ENCODE data around the gene EYS. TPM values are rescaled to one million over a fixed set of nuclear protein-coding genes. Genes with fewer than 3 reads are reported as not detected.

Gene EYS
- polyA plus RNA-seq, 1 experiment, result not detected

GRCh38 chr6:63817492-63818050 lies 1889.5 kb downstream of the EYS start:
- no peak for DNase-seq (ENCODE audit: low read depth)
- H3K27me3 ChIP-seq (ENCODE audit: control insufficient read depth, insufficient read depth, low read length), result no peaks in the 10 kb centered on the region

GRCh38 chr6:63816982-63817436 lies 1890.0 kb downstream of the EYS start:
- CTCF ChIA-PET, result interaction anchor here (1.1 to 2.6 kb wide), 4 partner anchors 10 to 464 kb away, joined by 3 to 7 read pairs (median 5); no protein-coding TSS in a partner anchor
- Histone ChIP-seq H3K4me3 (ENCODE audit: low read depth, low read length) (no peak overlapping the region), H3K27me3 (ENCODE audit: control insufficient read depth, insufficient read depth, low read length) (no peaks in the 10 kb centered on the region), H3K36me3 (ENCODE audit: control insufficient read depth, insufficient read depth, low read length) (no peaks in the 10 kb centered on the region)
- POLR2A ChIA-PET, result no interaction called here
- peak; percentile 41 for TF ChIP-seq CTCF (IDR thresholded peaks at IDR 0.05; ENCODE audit: insufficient read depth, low read depth, low read length)
- DNase-seq (ENCODE audit: low read depth), result no peak

More at GRCh38 chr6:63817492-63818050, 1889.5 kb downstream of the EYS start:
- H3K36me3 ChIP-seq (ENCODE audit: control insufficient read depth, insufficient read depth, low read length), result no peaks in the 10 kb centered on the region
- POLR2A ChIA-PET, result no interaction called here
- no peak overlapping the region for H3K4me3 ChIP-seq (ENCODE audit: low read depth, low read length)
- TF ChIP-seq CTCF (IDR thresholded peaks at IDR 0.05; ENCODE audit: insufficient read depth, low read depth, low read length), result no peak
- CTCF ChIA-PET, result interaction anchor here (1.1 to 2.6 kb wide), 3 partner anchors 11 to 465 kb away, joined by 5 to 7 read pairs (median 5); no protein-coding TSS in a partner anchor

GRCh38 chr6:63816401-63816981 lies 1890.5 kb downstream of the EYS start:
- H3K4me3 ChIP-seq (ENCODE audit: low read depth, low read length), result no peak overlapping the region
- ChIA-PET POLR2A (no interaction called here), CTCF (interaction anchor here (1.1 to 2.6 kb wide), 3 partner anchors 9 to 464 kb away, joined by 3 to 7 read pairs (median 5); no protein-coding TSS in a partner anchor)
- H3K36me3 ChIP-seq (ENCODE audit: control insufficient read depth, insufficient read depth, low read length), result no peaks in the 10 kb centered on the region
- TF ChIP-seq CTCF (IDR thresholded peaks at IDR 0.05; ENCODE audit: insufficient read depth, low read depth, low read length), result no peak
- DNase-seq (ENCODE audit: low read depth), result no peak
- no peaks in the 10 kb centered on the region for H3K27me3 ChIP-seq (ENCODE audit: control insufficient read depth, insufficient read depth, low read length)

GRCh38 chr6:63814459-63814858 lies 1892.6 kb downstream of the EYS start:
- POLR2A ChIA-PET, result no interaction called here
- CTCF ChIA-PET, result interaction anchor here (1.4 to 3.2 kb wide), 2 partner anchors 12 to 507 kb away, joined by 3 to 14 read pairs; no protein-coding TSS in a partner anchor
- no peak for DNase-seq (ENCODE audit: low read depth)
- H3K27me3 ChIP-seq (ENCODE audit: control insufficient read depth, insufficient read depth, low read length), result no peaks in the 10 kb centered on the region
- TF ChIP-seq CTCF (IDR thresholded peaks at IDR 0.05; ENCODE audit: insufficient read depth, low read depth, low read length), result 0 out of 2 replicates have a peak, but pooled peaks have one; percentile 13
- H3K4me3 ChIP-seq (ENCODE audit: low read depth, low read length), result no peak overlapping the region
- no peaks in the 10 kb centered on the region for H3K36me3 ChIP-seq (ENCODE audit: control insufficient read depth, insufficient read depth, low read length)

- CTCF ChIA-PET, result interaction anchor here (1.4 to 3.2 kb wide), 2 partner anchors 11 to 506 kb away, joined by 3 to 14 read pairs; no protein-coding TSS in a partner anchor
- Histone ChIP-seq H3K27me3 (ENCODE audit: control insufficient read depth, insufficient read depth, low read length) (no peaks in the 10 kb centered on the region), H3K4me3 (ENCODE audit: low read depth, low read length) (no peak overlapping the region), H3K36me3 (ENCODE audit: control insufficient read depth, insufficient read depth, low read length) (no peaks in the 10 kb centered on the region)
- TF ChIP-seq CTCF (IDR thresholded peaks at IDR 0.05; ENCODE audit: insufficient read depth, low read depth, low read length), result no peak
- POLR2A ChIA-PET, result no interaction called here
- no peak for DNase-seq (ENCODE audit: low read depth)
Observed at GRCh38 chr6:63813566-63814120, 1893.4 kb downstream of the EYS start.
